SHP77 treated with DMSO at 0.1 percent for 48 hours (cell line): ENCODE data around the gene INSYN1.

Experiments
- DNase-seq: peaks from one replicate; lab custom pipeline; 2025; lab: John Stamatoyannopoulos, UW

Gene INSYN1

DNA sequence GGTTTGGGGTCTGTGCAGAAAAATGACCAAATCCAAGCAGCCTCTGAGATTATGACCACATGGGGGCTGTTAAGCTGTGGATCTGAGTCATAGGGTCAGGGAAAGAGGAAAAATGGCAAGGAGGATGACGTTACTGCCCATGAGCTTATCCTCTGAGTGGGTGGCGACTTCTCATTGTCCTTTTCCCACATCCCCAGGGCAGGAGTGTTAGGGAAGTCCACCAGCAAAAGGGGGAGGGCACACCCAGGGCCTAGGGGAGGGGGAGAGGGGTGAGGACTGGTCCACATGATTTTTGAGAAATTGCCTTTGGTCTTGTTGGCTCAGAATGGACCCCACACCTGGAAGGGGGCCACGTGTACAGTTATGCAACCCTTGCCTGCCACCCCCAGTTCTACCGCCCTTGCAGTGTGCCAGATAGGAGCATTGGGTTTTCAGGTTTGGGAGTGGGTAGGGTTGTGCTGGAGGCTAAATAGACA lies 66.3 kb downstream of the INSYN1 start:
- no peak for DNase-seq

DNA sequence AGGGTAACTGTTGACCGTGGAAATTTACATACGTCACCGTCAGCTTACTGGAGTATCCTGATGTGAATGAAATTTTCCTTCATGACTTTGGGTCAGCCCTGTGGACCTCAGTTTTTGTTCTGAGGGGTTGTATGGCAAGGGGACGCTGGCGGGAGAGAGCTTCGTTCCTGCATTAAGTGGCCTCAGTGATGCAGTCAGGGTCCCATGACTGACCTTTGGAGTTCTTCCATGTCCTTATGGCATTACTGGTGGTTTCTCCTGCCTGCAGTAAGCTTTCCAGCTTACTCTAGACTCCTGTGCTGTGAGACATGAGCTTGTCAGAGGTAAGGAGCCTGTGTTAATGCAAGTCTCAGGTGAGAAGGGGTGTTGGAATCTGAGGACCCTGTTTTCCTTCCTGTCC lies 67.2 kb downstream of the INSYN1 start:
- DNase-seq, result no peak
